Superior temporal gyrus (tissue), 1 donor: ENCODE measurements around the gene AP1AR.
A peak's percentile ranks its signal among the peaks of the same experiment; 100 is the strongest.
"Not testable (repeated sequence)": the region's sequence is repeated elsewhere in the genome, so short reads cannot be mapped to it uniquely, and the experiment has no call there.

ENCODE experiments used
- DNase-seq: peaks from one replicate; pipeline ENCODE4 v3.0.0-alpha.2; 2016; ENCODE audit errors: extremely low spot score

AP1AR gene

GRCh38 chr4:112279025-112279881 is 47.7 kb downstream of the AP1AR start:
- DNase-seq, result no peak

DNA sequence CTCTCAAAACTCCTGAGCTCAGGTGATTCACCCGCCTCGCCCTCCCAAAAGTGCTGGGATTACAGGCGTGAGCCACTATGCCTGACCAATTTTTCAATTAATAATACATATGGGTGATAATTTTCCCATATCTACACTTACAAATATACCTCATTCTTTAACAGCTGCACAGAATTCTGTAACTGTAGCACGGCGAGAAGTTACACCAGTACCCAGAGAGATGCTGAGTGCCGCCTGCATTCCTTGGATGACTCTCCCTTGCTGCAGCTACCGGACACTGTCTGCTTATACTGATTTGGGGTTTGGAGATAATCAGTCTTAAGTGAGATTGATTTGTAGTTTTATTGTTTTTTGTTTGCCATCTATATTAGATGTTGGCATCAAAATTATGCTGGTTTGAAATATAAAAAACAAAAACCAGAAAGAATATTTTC is 48.3 kb downstream of the AP1AR start:
- no peak for DNase-seq

DNA sequence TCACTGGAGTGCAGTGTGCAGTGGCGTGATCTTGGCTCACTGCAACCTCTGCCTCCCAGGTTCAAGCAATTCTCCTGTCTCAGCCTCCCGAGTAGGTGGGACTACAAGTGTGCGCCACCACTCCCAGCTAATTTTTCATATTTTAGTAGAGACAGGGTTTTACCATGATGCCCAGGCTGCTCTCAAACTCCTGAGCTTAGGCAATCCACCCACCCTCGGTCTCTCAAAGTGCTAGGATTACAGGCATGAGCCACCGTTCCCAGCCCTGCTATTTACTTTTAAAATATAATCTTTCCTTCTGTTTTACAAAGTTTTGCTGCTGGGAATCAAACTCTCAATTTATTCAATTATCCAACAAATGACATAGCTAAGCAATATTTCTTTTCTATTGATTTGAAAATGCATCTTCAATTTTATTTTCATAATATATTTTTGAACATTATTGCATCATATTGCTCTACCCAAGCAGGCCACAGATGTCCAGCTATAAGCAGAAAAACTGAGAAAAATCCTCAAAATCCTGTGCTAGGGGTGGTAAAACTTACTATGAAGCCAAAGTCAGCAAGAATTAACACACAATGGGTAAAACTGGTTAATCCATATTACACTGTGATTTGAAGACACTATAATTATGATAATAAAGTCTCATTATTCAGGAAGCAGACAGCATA is 48.9 kb downstream of the AP1AR start:
- DNase-seq, result no peak

DNA sequence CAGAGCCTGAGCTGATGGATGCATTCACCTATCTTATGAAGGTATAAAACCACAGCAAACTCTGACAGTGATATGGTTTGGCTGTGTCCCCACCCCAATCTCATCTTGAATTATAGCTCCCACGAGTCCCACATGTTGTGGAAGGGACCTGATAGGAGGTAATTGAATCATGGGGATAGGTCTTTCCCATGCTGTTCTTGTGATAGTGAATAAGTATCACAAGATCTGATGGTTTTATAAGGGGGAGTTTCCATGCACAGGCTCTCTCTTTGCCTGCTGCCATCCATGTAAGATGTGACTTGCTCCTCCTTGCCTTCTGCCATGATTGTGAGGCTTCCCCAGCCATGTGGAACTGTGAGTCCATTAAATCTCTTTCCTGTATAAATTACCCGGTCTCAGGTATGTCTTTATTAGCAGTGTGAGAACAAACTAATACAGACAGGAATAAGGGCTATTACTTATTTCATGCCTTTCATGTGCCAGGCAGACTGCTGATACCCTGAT is 50.4 kb downstream of the AP1AR start:
- DNase-seq, result not testable (repeated sequence)

DNA sequence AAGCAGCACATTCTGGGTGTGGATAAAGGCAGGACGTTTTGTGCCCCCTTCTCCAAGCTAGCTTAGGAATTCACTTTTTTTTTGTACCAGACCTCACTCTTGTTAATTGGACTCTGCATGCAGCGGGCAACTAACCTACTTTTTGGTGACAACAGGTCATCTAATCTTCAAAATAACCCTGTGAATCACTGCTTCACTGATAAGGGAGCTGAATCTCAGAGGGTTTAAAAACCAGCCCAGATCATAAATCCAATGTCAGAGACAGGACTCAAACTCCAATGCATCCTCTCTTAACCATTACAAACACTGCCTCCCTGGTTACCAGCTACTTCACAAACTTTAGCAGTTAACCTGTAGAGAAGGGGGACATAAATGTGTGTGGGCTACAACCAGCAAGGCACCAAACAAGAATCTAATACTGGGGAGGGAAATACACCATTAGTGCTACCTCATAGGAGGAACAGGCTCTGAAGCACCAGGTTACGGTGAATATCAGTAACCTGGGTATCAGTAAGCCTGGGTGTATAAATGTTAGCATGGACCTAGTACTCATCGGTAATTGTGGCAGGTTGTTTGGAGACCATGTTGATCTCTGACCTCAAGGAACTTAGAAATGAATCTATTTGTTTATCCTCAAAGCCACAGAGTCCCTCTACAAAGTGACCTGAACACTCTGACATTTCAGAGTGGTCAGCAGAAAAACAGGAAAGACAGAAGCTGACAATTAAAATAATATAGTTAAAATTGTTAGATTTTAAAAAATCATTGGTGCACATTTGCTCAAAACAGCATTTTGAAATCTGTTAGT is 51.5 kb downstream of the AP1AR start:
- DNase-seq, result no peak

DNA sequence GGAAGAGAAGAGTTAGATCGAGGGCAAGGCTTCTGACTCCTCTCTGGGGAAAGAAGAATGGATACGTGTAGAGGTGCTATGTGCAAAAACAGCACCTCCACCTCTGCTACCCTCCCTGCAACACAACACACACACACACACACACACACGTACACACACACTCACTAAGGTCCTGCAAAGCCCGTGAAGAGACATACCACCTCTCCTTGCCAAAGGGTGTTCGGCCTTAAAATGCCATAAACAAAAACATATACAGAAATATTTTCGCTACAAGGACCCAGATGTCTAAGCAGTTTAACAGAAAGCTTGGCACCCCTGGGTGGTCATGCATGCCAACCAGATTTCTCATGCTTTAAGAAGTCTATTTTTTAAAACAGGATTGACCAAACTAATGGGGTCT is 52.6 kb downstream of the AP1AR start:
- DNase-seq, result no peak

GRCh38 chr4:112284662-112285411 is 53.2 kb downstream of the AP1AR start:
- DNase-seq, result peak; percentile 48

DNA sequence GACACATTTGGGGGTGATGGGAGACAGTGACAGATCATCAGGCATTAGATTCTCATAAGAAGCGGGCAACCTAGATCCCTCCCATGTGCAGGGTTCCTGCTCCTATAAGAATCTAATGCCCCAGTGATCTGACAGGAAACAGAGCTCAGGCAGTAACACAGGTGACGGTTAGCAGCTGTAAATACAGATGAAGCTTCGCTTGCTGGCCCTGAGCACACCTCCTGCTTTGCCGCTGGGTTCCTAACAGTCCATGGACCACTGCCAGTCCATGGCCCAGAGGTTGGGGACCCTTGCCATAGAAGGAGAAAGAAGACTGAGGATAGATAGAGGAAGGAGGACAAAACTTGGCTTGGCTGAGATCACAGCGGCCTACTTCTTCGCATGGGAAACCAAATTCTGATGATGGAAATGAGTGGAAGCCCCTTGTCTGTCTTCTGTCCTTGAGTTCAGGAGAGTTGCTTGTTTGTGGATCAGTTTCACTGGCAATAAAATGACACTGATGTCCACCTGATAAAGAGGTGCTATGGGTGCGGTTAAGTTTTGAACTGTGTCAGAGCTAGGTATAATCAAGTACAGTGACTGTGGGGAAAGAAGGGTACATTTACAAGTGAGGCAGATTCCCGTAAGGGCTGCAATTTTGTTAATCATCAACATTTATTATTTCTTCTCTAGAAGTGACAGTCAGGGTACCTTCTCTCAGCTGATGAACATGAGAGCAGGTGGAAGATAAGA is 55.8 kb downstream of the AP1AR start:
- no peak for DNase-seq

DNA sequence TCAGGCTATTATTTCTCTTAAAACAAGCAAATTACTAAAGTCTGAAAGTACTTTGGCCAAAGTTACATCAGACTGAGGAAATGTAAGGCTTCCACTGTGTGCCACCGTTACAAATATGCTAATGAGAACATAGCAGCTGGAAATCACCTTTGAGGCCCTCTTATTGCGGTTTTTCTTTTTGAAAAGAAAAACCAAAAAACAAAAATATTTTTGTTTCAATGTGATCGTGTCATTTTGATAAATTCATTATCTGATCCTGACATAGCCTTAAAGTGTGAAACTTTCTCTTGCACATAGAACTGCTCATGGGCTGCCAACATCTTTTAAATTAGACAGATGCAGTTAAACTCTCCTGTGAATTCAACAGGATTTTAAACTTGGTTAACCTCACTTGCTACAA is 56.9 kb downstream of the AP1AR start:
- no peak for DNase-seq

DNA sequence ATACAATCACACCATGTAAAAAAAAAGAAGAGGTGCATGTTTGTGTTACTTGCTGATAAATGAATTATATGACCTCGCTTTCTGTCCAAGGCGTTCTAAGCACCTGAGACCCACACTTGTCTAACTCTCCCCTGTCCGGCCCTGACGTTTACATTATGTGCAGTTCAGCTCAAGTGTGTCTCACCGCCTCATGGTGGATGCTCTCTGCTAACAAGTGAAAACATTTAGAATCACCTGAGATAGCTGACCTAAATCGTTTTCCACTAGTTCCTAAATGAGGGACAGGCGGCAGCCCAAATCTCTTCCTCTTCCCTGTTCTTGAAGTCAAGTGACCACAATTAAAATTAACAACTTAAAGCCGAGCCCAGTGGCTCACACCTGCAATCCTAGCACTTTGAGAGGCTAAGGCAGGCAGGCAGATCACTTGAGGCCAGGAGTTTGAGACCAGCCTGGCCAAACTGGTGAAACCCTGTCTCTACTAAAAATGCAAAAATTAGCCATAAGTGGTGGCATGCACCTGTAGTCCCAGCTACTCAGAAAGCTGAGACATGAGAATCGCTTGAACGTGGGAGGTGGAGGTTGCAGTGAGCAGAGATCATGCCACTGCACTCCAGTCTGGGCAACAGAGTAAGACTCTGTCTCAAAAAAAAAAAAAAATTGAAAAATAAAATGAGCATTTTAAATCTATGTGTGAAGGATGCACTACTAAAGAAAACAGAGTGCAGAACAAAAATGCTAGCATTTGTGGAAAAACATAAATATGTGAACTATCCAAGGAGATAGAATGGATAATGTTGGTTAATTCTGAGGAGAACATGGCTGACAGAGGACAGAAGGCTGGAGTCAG is 58.0 kb downstream of the AP1AR start:
- no peak for DNase-seq

- DNase-seq, result no peak
Measured at GRCh38 chr4:112290341-112290740, 58.8 kb downstream of the AP1AR start.

GRCh38 chr4:112296949-112297880 is 65.6 kb downstream of the AP1AR start, which contains the start of gene ALPK1:
TSS of gene ALPK1 (plus strand) at chr4:112297369.
- DNase-seq, result peak; percentile 52

GRCh38 chr4:112299721-112300120 is 68.1 kb downstream of the AP1AR start:
- no peak for DNase-seq

DNA sequence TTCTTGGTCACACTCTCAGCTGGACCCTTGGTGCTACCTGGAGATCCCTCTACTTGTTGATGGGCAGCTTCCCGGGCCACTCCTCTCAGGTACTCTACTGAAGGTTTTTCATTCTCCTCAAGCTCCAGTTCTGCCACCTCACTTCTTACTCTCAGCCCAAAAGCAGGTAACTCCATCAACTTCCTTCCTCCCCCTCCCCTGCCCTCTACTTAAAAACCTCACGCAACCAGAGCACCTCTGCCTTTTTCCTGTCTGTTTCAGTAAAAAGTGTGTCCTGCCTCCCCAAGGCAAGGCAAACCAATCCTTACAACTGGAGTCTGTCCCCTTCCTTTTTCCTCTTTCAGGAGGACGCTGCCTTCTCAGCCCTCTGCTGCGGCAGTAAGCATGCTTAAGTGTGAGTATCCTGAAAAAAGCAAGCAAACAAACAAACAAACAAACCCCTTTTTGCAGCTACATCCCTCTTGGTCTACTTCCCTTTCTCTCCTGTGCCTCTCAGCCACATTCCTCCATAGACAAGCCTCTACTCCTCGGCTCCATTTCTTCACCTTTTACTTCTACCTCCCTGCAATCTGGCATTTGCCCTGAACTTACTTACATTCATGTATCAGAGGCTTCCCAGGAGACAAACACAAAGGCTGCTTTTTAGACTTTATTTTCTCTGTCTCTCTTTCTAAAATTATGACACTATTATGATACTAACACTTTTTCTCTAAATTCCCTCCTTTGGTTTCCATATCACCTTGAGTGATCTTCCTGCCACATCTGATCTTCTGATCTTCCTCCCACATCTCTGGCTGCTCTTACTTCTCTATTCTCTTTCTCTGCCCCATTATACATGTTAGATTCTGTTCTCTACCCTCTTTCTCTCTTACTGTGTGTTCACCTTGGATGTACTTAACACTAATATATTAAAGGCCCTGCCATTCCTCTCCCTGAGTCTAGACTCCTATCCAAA is 71.0 kb downstream of the AP1AR start:
- no peak for DNase-seq

GRCh38 chr4:112305477-112305876 is 73.9 kb downstream of the AP1AR start:
- DNase-seq, result not testable (repeated sequence)

GRCh38 chr4:112309263-112309791 is 77.7 kb downstream of the AP1AR start:
- not testable (repeated sequence) for DNase-seq

DNA sequence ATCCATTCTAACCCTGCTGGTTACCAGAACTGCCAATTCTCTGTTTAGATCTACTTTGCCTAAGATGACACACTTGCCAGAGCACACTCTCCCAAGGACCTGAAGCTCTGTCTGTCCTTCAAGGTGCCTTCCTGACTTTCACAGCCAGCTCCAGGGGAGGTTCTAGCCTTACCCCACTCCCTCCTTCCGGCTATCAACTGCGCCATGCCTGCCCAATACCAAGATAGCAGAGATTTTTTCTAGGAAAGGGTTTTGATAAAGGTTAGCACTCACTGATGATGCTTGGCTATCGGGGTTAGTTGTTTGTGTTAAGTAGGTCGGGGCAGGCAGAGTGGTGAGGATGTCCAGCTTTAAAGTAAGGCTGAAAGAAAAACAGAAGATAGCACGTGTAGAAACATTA is 79.9 kb downstream of the AP1AR start:
- DNase-seq, result no peak
